Measurements from ENCODE around the gene TFEB. TPM values are rescaled to one million over a fixed set of nuclear protein-coding genes. Genes with fewer than 3 reads are reported as not detected.
A peak's percentile ranks its signal among the peaks of the same experiment; 100 is the strongest.

The TFEB gene
- total RNA-seq (10 to 100 TPM in 4 of 7 donors, 1 to 10 TPM in 3; 7.3 to 14.9 (median 10.3) TPM), polyA plus RNA-seq (1 to 10 TPM; 2.8 to 6.9 TPM)
- long read RNA-seq, donor 1, partial matches to known transcripts = 4 of 9 reads
- long read RNA-seq, donor 1, other reads (novel, unspliced or antisense) = 1 of 9 reads
- long read RNA-seq, donor 2, partial matches to known transcripts = 0 of 4 reads
- long read RNA-seq, donor 2, other reads (novel, unspliced or antisense) = 0 of 4 reads
- long read RNA-seq, donor 3, transcript TFEB-204 (9 exons, 2,331 nt) = major isoform, 21 of 28 reads
- long read RNA-seq, donor 3, partial matches to known transcripts = 4 of 28 reads
- long read RNA-seq, donor 3, other reads (novel, unspliced or antisense) = 3 of 28 reads

GRCh38 chr6:41735427-41736185 is at the start of gene TFEB:
TSS of gene TFEB (minus strand) at chr6:41735608. CDS start at chr6:41691213, 44,395 bp downstream.
- peak; percentile 91 to 96 (median 95) for DNase-seq
- Histone ChIP-seq H3K4me1 (ENCODE audit: insufficient read depth) (peaks cover 3% of the 10 kb centered on the region), H3K9me3 (no peaks in the 10 kb centered on the region), H3K4me3 (peak within 1 kb of the TSS; percentile 63), H3K36me3 (no peaks in the 10 kb centered on the region), H3K27me3 (no peaks in the 10 kb centered on the region), H3K27ac (peak within 1 kb of the TSS; percentile 86 to 88)
- TF ChIP-seq CTCF (IDR thresholded peaks at IDR 0.05) (peak; percentile 96 to 99 (median 97)), EP300 (IDR thresholded peaks at IDR 0.05) (no peak), POLR2A (IDR thresholded peaks at IDR 0.05) (peak; percentile 38)
- WGBS, 3 donors = 7 to 11% (median 7%) methylated on average over 30 to 50 of the region's 50 CpGs
- intact Hi-C loops (cut with DNase I) = no loop called here

- H3K27ac ChIP-seq = no peak overlapping the region
- peaks cover 8% of the 10 kb centered on the region for H3K4me1 ChIP-seq (ENCODE audit: insufficient read depth)
- H3K9me3 ChIP-seq = no peaks in the 10 kb centered on the region
- no peaks in the 10 kb centered on the region for H3K27me3 ChIP-seq
- DNase-seq = no peak
- WGBS, 3 donors = 75 to 88% (median 83%) methylated on average over 5 of the region's 5 CpGs
- intact Hi-C loops (cut with DNase I) = loop anchor here (5.0 to 10.0 kb wide), 6 partner anchors 138 to 1108 kb away; partner anchors contain the start of genes BYSL (in 2 of the 4) and MED20 (in 2 of the 4)
- TF ChIP-seq CTCF (IDR thresholded peaks at IDR 0.05) (no peak), POLR2A (IDR thresholded peaks at IDR 0.05) (no peak), EP300 (IDR thresholded peaks at IDR 0.05) (no peak)
- no peaks in the 10 kb centered on the region for H3K36me3 ChIP-seq
- H3K4me3 ChIP-seq = no peak overlapping the region
Measured at GRCh38 chr6:41784581-41785171, 49.3 kb upstream of the TFEB start.

GRCh38 chr6:41783106-41783780 is 47.8 kb upstream of the TFEB start:
- WGBS, 3 donors = 67 to 82% (median 76%) methylated on average over 6 of the region's 6 CpGs
- Histone ChIP-seq H3K27me3 (no peaks in the 10 kb centered on the region), H3K36me3 (no peaks in the 10 kb centered on the region), H3K9me3 (no peaks in the 10 kb centered on the region), H3K27ac (no peak overlapping the region), H3K4me3 (no peak overlapping the region), H3K4me1 (ENCODE audit: insufficient read depth) (peaks cover 6% of the 10 kb centered on the region)
- intact Hi-C loops (cut with DNase I) = loop anchor here in 2 of 4 donors (5.0 to 10.0 kb wide), 3 partner anchors 142 to 259 kb away; partner anchors contain the start of genes BYSL (in 1 of the 2) and MED20 (in 1 of the 2)
- TF ChIP-seq CTCF (IDR thresholded peaks at IDR 0.05) (no peak), POLR2A (IDR thresholded peaks at IDR 0.05) (no peak), EP300 (IDR thresholded peaks at IDR 0.05) (no peak)
- DNase-seq = no peak

- 13 to 21% (median 19%) methylated on average over 3 of the region's 3 CpGs for WGBS, 3 donors
- DNase-seq = peak in 3 of 5 donors; percentile 35 to 47 (median 43)
- intact Hi-C loops (cut with DNase I) = loop anchor here in 2 of 4 donors (5.0 to 10.0 kb wide), 3 partner anchors 143 to 261 kb away; partner anchors contain the start of genes BYSL (in 1 of the 2) and MED20 (in 1 of the 2)
- peak overlapping the region; percentile 75 for H3K4me3 ChIP-seq
- TF ChIP-seq POLR2A (IDR thresholded peaks at IDR 0.05) = no peak
- TF ChIP-seq EP300 (IDR thresholded peaks at IDR 0.05) = no peak
- TF ChIP-seq CTCF (IDR thresholded peaks at IDR 0.05) = no peak
- no peaks in the 10 kb centered on the region for H3K36me3 ChIP-seq
- no peaks in the 10 kb centered on the region for H3K9me3 ChIP-seq
- peaks cover 6% of the 10 kb centered on the region for H3K4me1 ChIP-seq (ENCODE audit: insufficient read depth)
- H3K27me3 ChIP-seq = no peaks in the 10 kb centered on the region
- peak overlapping the region in 1 of 2 donors; percentile 65 for H3K27ac ChIP-seq
Measured at GRCh38 chr6:41781366-41781730, 45.9 kb upstream of the TFEB start.

Measured in ovary (tissue), 10 donors.